Caki2 (cell line): ENCODE data around the gene TUBB2B. TPM values are rescaled to one million over a fixed set of nuclear protein-coding genes. Genes with fewer than 3 reads are reported as not detected.

ENCODE experiments used
- DNase-seq: peaks from one replicate; pipeline ENCODE4 v3.0.0-alpha.2; 2015; ENCODE audit warnings: low read depth
- in situ Hi-C: cut with HindIII; loops from 2 replicates; pipeline ENCODE4 v1.10.0; 2016; ENCODE audit warnings: low sequenced_read_pairs, low pct_unique_long_range_greater_than_20kb, mixed read lengths
- total RNA-seq: library from RNA; depleted of rRNA; stranded (reverse); fragments of >200 nt; shearing (Covaris generic); gene quantifications from 2 replicates; pipeline ENCODE4 v1.2.3, GENCODE V29; 2014; ENCODE audit warnings: low replicate concordance; rRNA removed

The TUBB2B gene
- total RNA-seq = 3.0 and 5.3 TPM in 2 replicates

GRCh38 chr6:3227363-3228045, at the start of gene TUBB2B:
TUBB2B (minus strand) TSS chr6:3227653; CDS start chr6:3227543, 110 bp downstream.
- in situ Hi-C loops = no loop called here
- DNase-seq = no peak

- in situ Hi-C loops = no loop called here
- DNase-seq = no peak
Observed at GRCh38 chr6:3277251-3277650, 49.8 kb upstream of the TUBB2B start.

- DNase-seq = no peak
- in situ Hi-C loops = no loop called here
Observed at GRCh38 chr6:3276174-3277167, 49.0 kb upstream of the TUBB2B start.

- in situ Hi-C loops = no loop called here
- DNase-seq = no peak
Observed at GRCh38 chr6:3273707-3274521, 46.5 kb upstream of the TUBB2B start.

- in situ Hi-C loops = no loop called here
- no peak for DNase-seq
Observed at GRCh38 chr6:3272911-3273547, 45.6 kb upstream of the TUBB2B start.

GRCh38 chr6:3271756-3272155, 44.3 kb upstream of the TUBB2B start:
- in situ Hi-C loops = no loop called here
- no peak for DNase-seq

- no peak for DNase-seq
- in situ Hi-C loops = no loop called here
Observed at GRCh38 chr6:3270258-3270657, 42.8 kb upstream of the TUBB2B start.

GRCh38 chr6:3269281-3269975, 42.0 kb upstream of the TUBB2B start:
- no peak for DNase-seq
- in situ Hi-C loops = no loop called here

- in situ Hi-C loops = no loop called here
- DNase-seq = no peak
Observed at GRCh38 chr6:3268680-3269079, 41.2 kb upstream of the TUBB2B start.

- DNase-seq = no peak
- in situ Hi-C loops = no loop called here
Observed at GRCh38 chr6:3267162-3267561, 39.7 kb upstream of the TUBB2B start.

- in situ Hi-C loops = no loop called here
- DNase-seq = no peak
Observed at GRCh38 chr6:3266170-3266569, 38.7 kb upstream of the TUBB2B start.

- in situ Hi-C loops = no loop called here
- DNase-seq = no peak
Observed at GRCh38 chr6:3265671-3266070, 38.2 kb upstream of the TUBB2B start.

GRCh38 chr6:3264356-3264755, 36.9 kb upstream of the TUBB2B start:
- in situ Hi-C loops = no loop called here
- no peak for DNase-seq

- in situ Hi-C loops = no loop called here
- no peak for DNase-seq
Observed at GRCh38 chr6:3263096-3263495, 35.6 kb upstream of the TUBB2B start.

- DNase-seq = no peak
- in situ Hi-C loops = no loop called here
Observed at GRCh38 chr6:3261921-3262320, 34.5 kb upstream of the TUBB2B start.

GRCh38 chr6:3261518-3261820, 34.0 kb upstream of the TUBB2B start:
- DNase-seq = no peak
- in situ Hi-C loops = no loop called here

GRCh38 chr6:3260772-3261517, 33.5 kb upstream of the TUBB2B start:
- DNase-seq = no peak
- in situ Hi-C loops = no loop called here
